ENCODE measurements around the gene GPR78.
"Not testable (repeated sequence)": the region's sequence is repeated elsewhere in the genome, so short reads cannot be mapped to it uniquely, and the experiment has no call there.

The GPR78 gene

DNA sequence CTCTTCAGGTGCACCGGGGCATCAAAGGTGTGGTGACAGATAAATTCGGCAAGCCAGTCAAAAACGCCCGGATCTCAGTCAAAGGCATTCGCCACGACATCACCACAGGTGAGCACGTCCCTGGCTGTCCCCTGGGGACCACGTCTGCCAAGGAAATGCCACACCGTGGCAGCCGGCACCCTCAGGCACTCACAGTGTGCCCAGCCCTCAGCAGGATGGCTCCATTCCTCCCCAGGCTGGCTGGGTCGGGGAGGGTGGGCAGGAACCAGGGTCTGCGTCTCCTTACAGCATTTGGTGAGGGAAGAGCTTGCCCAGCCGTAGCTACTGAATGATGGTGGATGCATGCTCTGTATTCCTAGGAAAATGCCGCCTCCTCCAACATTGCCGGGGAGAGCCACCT, 38.2 kb downstream of the GPR78 start:
- no peak overlapping the region for H3K9ac ChIP-seq (ENCODE audit: low read depth, low read length)
- DNase-seq (no peak), ATAC-seq (ENCODE audit: insufficient read depth, low read depth) (no peak)
- H3K27ac ChIP-seq (ENCODE audit: low read length) = no peak overlapping the region
- H4K20me1 ChIP-seq (ENCODE audit: insufficient read depth, low read length) = no peaks in the 10 kb centered on the region; the same call in none of the 2 replicates
- H3K4me2 ChIP-seq (ENCODE audit: insufficient read depth, low read length) = no peak overlapping the region
- H2AFZ ChIP-seq (ENCODE audit: low read depth, low read length) = no peak overlapping the region
- H3K36me3 ChIP-seq (ENCODE audit: insufficient read depth, low read length) = no peaks in the 10 kb centered on the region
- H3K4me1 ChIP-seq (ENCODE audit: insufficient read depth, low read length) = no peaks in the 10 kb centered on the region
- TF ChIP-seq, protein P1, sequence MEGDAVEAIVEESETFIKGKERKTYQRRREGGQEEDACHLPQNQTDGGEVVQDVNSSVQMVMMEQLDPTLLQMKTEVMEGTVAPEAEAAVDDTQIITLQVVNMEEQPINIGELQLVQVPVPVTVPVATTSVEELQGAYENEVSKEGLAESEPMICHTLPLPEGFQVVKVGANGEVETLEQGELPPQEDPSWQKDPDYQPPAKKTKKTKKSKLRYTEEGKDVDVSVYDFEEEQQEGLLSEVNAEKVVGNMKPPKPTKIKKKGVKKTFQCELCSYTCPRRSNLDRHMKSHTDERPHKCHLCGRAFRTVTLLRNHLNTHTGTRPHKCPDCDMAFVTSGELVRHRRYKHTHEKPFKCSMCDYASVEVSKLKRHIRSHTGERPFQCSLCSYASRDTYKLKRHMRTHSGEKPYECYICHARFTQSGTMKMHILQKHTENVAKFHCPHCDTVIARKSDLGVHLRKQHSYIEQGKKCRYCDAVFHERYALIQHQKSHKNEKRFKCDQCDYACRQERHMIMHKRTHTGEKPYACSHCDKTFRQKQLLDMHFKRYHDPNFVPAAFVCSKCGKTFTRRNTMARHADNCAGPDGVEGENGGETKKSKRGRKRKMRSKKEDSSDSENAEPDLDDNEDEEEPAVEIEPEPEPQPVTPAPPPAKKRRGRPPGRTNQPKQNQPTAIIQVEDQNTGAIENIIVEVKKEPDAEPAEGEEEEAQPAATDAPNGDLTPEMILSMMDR (IDR thresholded peaks at IDR 0.05; ENCODE audit: borderline replicate concordance, extremely low read depth, low read length, poor library complexity, severe bottlenecking) = no peak
- no peak for TF ChIP-seq EZH2 (IDR thresholded peaks at IDR 0.05; ENCODE audit: borderline replicate concordance, low read depth, low read length, severe bottlenecking)
- no peak overlapping the region for H3K4me3 ChIP-seq (ENCODE audit: low read depth in 1 of 2, low read length in 2 of 2)
- no peaks in the 10 kb centered on the region for H3K27me3 ChIP-seq (ENCODE audit: insufficient read depth, low read length, poor library complexity)
- no peaks in the 10 kb centered on the region for H3K9me3 ChIP-seq (ENCODE audit: insufficient read depth, low read length, severe bottlenecking)
- no peaks in the 10 kb centered on the region for H3K79me2 ChIP-seq (ENCODE audit: insufficient read depth, low read length)

- TF ChIP-seq, protein P1 (IDR thresholded peaks at IDR 0.05; ENCODE audit: borderline replicate concordance, extremely low read depth, low read length, poor library complexity, severe bottlenecking) = no peak
- TF ChIP-seq EZH2 (IDR thresholded peaks at IDR 0.05; ENCODE audit: borderline replicate concordance, low read depth, low read length, severe bottlenecking) = no peak
- Histone ChIP-seq H4K20me1 (ENCODE audit: insufficient read depth, low read length) (no peaks in the 10 kb centered on the region; the same call in none of the 2 replicates), H3K4me1 (ENCODE audit: insufficient read depth, low read length) (no peaks in the 10 kb centered on the region), H3K4me3 (ENCODE audit: low read depth in 1 of 2, low read length in 2 of 2) (no peak overlapping the region), H3K4me2 (ENCODE audit: insufficient read depth, low read length) (no peak overlapping the region), H3K27ac (ENCODE audit: low read length) (no peak overlapping the region), H3K9ac (ENCODE audit: low read depth, low read length) (no peak overlapping the region), H3K27me3 (ENCODE audit: insufficient read depth, low read length, poor library complexity) (no peaks in the 10 kb centered on the region), H2AFZ (ENCODE audit: low read depth, low read length) (no peak overlapping the region), H3K9me3 (ENCODE audit: insufficient read depth, low read length, severe bottlenecking) (no peaks in the 10 kb centered on the region), H3K36me3 (ENCODE audit: insufficient read depth, low read length) (no peaks in the 10 kb centered on the region), H3K79me2 (ENCODE audit: insufficient read depth, low read length) (no peaks in the 10 kb centered on the region)
- ATAC-seq (ENCODE audit: insufficient read depth, low read depth) = no peak
- DNase-seq = no peak
Observed at GRCh38 chr4:8618961-8619720, 38.9 kb downstream of the GPR78 start.

DNA sequence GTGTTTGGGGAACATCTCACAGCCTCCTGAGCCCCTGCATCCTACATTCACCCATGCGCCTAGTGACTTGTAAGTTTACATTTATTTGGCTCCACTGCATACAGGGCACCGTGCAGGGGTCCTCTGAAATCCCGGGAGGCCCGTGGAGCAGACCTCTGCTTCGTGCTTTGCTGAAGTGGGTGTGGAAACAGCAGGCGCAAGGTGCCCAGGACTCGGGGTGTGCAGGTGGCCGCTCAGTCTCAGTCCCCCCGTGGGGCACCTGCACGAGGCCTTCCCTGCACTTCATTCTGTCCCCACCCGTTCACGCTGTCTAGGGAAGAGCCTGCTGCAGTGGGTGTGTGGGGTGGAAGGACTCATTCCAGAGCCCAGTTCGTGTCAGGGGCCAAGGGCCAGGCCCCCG, 40.9 kb downstream of the GPR78 start:
- H3K79me2 ChIP-seq (ENCODE audit: insufficient read depth, low read length); H3K4me2 ChIP-seq (ENCODE audit: insufficient read depth, low read length); H3K9me3 ChIP-seq (ENCODE audit: insufficient read depth, low read length, severe bottlenecking); H3K27me3 ChIP-seq (ENCODE audit: insufficient read depth, low read length, poor library complexity); H3K4me1 ChIP-seq (ENCODE audit: insufficient read depth, low read length); H3K9ac ChIP-seq (ENCODE audit: low read depth, low read length); H3K4me3 ChIP-seq (ENCODE audit: low read depth in 1 of 2, low read length in 2 of 2); DNase-seq; H3K36me3 ChIP-seq (ENCODE audit: insufficient read depth, low read length); ATAC-seq (ENCODE audit: insufficient read depth, low read depth); H2AFZ ChIP-seq (ENCODE audit: low read depth, low read length); H4K20me1 ChIP-seq (ENCODE audit: insufficient read depth, low read length); H3K27ac ChIP-seq (ENCODE audit: low read length): not testable (repeated sequence)

DNA sequence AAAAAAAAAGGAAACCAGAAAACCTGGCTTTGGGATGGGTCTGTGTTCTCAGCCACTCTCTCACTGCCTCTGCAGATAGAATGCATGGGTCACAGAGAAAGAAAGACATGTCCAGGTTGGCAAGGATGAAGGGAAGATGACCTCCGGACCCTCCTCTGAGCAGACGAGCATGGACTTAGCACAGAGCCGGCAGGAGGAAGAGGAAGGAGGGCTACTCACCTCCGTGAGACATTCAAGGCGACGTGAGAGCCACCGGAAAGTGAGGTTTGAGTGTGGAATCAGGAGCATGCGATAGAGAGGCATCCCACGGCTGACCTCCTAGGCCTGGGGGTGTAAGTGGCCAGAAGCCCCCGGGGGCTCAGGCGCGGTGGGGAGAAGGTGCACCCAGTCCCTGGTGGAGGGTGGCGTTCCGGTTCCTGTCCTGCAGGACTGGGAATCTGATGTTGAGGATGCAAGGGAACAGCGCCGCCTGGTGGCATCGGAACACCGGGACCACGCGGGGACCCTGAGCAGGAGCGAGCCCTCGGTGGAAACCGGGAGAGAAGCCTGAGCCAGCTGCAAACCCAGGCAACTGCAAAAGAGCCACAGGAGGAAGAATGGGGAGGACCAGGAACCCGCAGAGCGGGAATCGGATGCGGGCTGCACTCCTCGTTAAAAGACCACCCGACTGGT, 44.5 kb downstream of the GPR78 start:
- ATAC-seq (ENCODE audit: insufficient read depth, low read depth); H3K27ac ChIP-seq (ENCODE audit: low read length): not testable (repeated sequence)

GRCh38 chr4:8630240-8630905, 50.2 kb downstream of the GPR78 start:
- not testable (repeated sequence) for H3K36me3 ChIP-seq (ENCODE audit: insufficient read depth, low read length); H3K4me3 ChIP-seq (ENCODE audit: low read depth in 1 of 2, low read length in 2 of 2); H3K79me2 ChIP-seq (ENCODE audit: insufficient read depth, low read length); H3K4me1 ChIP-seq (ENCODE audit: insufficient read depth, low read length); H3K27me3 ChIP-seq (ENCODE audit: insufficient read depth, low read length, poor library complexity); H4K20me1 ChIP-seq (ENCODE audit: insufficient read depth, low read length); DNase-seq; H3K9ac ChIP-seq (ENCODE audit: low read depth, low read length); ATAC-seq (ENCODE audit: insufficient read depth, low read depth); H3K9me3 ChIP-seq (ENCODE audit: insufficient read depth, low read length, severe bottlenecking); H3K4me2 ChIP-seq (ENCODE audit: insufficient read depth, low read length); H2AFZ ChIP-seq (ENCODE audit: low read depth, low read length); H3K27ac ChIP-seq (ENCODE audit: low read length)

More for the DNA sequence above, 44.5 kb downstream of the GPR78 start:
- H3K4me1 ChIP-seq (ENCODE audit: insufficient read depth, low read length); H3K4me3 ChIP-seq (ENCODE audit: low read depth in 1 of 2, low read length in 2 of 2); H3K9me3 ChIP-seq (ENCODE audit: insufficient read depth, low read length, severe bottlenecking); H4K20me1 ChIP-seq (ENCODE audit: insufficient read depth, low read length); H3K36me3 ChIP-seq (ENCODE audit: insufficient read depth, low read length); H3K27me3 ChIP-seq (ENCODE audit: insufficient read depth, low read length, poor library complexity); H2AFZ ChIP-seq (ENCODE audit: low read depth, low read length); H3K4me2 ChIP-seq (ENCODE audit: insufficient read depth, low read length); H3K79me2 ChIP-seq (ENCODE audit: insufficient read depth, low read length); DNase-seq; H3K9ac ChIP-seq (ENCODE audit: low read depth, low read length): not testable (repeated sequence)

DNA sequence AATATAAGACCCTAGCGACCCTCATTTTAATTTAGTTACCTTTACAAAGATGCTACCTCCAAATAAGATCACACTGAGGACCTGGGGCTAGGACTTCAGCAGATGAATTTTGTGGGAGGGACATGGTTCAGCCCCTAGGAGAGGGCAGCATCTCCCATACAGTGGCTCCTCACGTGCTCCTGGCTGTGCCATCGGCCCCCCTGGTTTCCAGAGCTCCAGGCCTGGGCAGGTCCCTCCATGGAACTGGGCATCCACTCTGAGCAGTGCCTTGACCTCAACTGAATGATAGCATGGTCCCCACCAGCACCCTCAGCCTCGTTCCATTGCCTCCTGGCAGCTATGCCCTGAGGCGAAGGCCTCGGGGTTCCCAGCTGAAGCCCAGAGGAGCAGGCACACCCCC, 51.7 kb downstream of the GPR78 start:
- H3K79me2 ChIP-seq (ENCODE audit: insufficient read depth, low read length); H3K4me3 ChIP-seq (ENCODE audit: low read depth in 1 of 2, low read length in 2 of 2); H3K27ac ChIP-seq (ENCODE audit: low read length); H3K4me2 ChIP-seq (ENCODE audit: insufficient read depth, low read length); H3K9ac ChIP-seq (ENCODE audit: low read depth, low read length); H2AFZ ChIP-seq (ENCODE audit: low read depth, low read length); DNase-seq; H4K20me1 ChIP-seq (ENCODE audit: insufficient read depth, low read length); H3K36me3 ChIP-seq (ENCODE audit: insufficient read depth, low read length); H3K27me3 ChIP-seq (ENCODE audit: insufficient read depth, low read length, poor library complexity); H3K4me1 ChIP-seq (ENCODE audit: insufficient read depth, low read length); H3K9me3 ChIP-seq (ENCODE audit: insufficient read depth, low read length, severe bottlenecking): not testable (repeated sequence)
- ATAC-seq (ENCODE audit: insufficient read depth, low read depth) = 0 out of 3 replicates have a peak, but pooled peaks have one; percentile 9

Data from DND-41 (cell line).